NCI-H345 treated with DMSO at 0.1 percent for 48 hours (cell line): ENCODE results near the gene SURF1.
"Not testable (repeated sequence)": the region's sequence is repeated elsewhere in the genome, so short reads cannot be mapped to it uniquely, and the experiment has no call there.

Experiments
- DNase-seq: peaks from one replicate; lab custom pipeline; 2025; ENCODE audit not compliant: unreplicated experiment; lab: John Stamatoyannopoulos, UW

Gene SURF1

GRCh38 chr9:133327021-133327420 lies 29.3 kb downstream of the SURF1 start:
- not testable (repeated sequence) for DNase-seq

GRCh38 chr9:133323991-133324703 lies 32.1 kb downstream of the SURF1 start:
- DNase-seq: no peak

- no peak for DNase-seq
Observed at GRCh38 chr9:133323211-133323610, 33.1 kb downstream of the SURF1 start.

- no peak for DNase-seq
Observed at GRCh38 chr9:133322701-133323100, 33.6 kb downstream of the SURF1 start.

GRCh38 chr9:133321411-133321935 lies 34.8 kb downstream of the SURF1 start:
- DNase-seq: no peak

- DNase-seq: no peak
Observed at GRCh38 chr9:133320421-133320881, 35.8 kb downstream of the SURF1 start.

- DNase-seq: not testable (repeated sequence)
Observed at GRCh38 chr9:133317551-133317950, 38.7 kb downstream of the SURF1 start.

- DNase-seq: no peak
Observed at GRCh38 chr9:133315997-133316396, 40.3 kb downstream of the SURF1 start.

- DNase-seq: no peak
Observed at GRCh38 chr9:133309608-133310007, 46.7 kb downstream of the SURF1 start.

- DNase-seq: no peak
Observed at GRCh38 chr9:133307301-133307700, 49.0 kb downstream of the SURF1 start.

- DNase-seq: no peak
Observed at GRCh38 chr9:133306242-133307204, 49.8 kb downstream of the SURF1 start.

GRCh38 chr9:133305731-133306130 lies 50.6 kb downstream of the SURF1 start:
- no peak for DNase-seq

GRCh38 chr9:133304477-133305377 lies 51.6 kb downstream of the SURF1 start:
- no peak for DNase-seq

- DNase-seq: no peak
Observed at GRCh38 chr9:133304158-133304470, 52.2 kb downstream of the SURF1 start.

GRCh38 chr9:133303266-133304157 lies 52.8 kb downstream of the SURF1 start:
- no peak for DNase-seq
